ENCODE results near the gene THAP5.

GRCh38 chr7:108590606-108591005, 21.1 kb upstream of the THAP5 start:
- TF ChIP-seq CTCF (IDR thresholded peaks at IDR 0.05; ENCODE audit: borderline replicate concordance, extremely low read depth, low read length, poor library complexity, severe bottlenecking) (no peak), EZH2 (IDR thresholded peaks at IDR 0.05; ENCODE audit: borderline replicate concordance, low read depth, low read length, severe bottlenecking) (no peak)

All from DND-41 (cell line).